Measurements from ENCODE around the gene RNASET2. TPM values are rescaled to one million over a fixed set of nuclear protein-coding genes. Genes with fewer than 3 reads are reported as not detected.

Gene RNASET2
- total RNA-seq, 1 donor = 16.8 TPM

DNA sequence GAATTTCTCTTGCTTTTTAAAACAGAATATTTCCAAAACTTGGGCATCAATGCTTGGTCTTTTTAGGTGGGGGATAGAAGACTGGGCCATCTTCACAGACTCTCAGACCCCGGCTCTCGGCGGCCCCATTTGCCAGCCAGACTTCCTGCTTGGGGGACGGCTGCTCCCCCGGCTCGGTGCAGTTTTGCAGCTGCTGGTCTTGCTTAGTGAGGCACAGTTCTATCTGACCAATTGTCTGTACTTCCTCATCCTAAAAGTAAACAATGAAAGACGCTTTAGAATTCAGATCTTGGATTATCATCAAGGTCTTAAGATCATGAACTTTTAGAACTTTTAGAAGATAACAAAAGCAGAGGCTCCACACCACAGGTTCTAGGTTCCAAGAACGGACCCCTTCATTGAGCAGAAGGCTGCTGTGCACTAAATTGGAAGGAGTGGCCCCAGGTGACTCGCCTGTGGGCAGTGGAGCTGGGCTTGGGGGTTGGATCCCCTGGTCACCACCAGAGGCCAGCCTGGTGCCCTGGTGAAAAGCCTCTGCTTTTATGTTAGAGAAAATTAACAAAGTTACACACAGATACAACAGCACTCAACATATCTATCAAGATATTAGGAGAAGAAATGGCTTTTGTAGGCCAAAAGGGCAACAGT lies 26.7 kb downstream of the RNASET2 start:
- DNase-seq (ENCODE audit: low read depth) = no peak
- H3K4me3 ChIP-seq (ENCODE audit: low read depth, low read length) = no peak overlapping the region
- TF ChIP-seq, protein P1, sequence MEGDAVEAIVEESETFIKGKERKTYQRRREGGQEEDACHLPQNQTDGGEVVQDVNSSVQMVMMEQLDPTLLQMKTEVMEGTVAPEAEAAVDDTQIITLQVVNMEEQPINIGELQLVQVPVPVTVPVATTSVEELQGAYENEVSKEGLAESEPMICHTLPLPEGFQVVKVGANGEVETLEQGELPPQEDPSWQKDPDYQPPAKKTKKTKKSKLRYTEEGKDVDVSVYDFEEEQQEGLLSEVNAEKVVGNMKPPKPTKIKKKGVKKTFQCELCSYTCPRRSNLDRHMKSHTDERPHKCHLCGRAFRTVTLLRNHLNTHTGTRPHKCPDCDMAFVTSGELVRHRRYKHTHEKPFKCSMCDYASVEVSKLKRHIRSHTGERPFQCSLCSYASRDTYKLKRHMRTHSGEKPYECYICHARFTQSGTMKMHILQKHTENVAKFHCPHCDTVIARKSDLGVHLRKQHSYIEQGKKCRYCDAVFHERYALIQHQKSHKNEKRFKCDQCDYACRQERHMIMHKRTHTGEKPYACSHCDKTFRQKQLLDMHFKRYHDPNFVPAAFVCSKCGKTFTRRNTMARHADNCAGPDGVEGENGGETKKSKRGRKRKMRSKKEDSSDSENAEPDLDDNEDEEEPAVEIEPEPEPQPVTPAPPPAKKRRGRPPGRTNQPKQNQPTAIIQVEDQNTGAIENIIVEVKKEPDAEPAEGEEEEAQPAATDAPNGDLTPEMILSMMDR (IDR thresholded peaks at IDR 0.05; ENCODE audit: insufficient read depth, low read length) = no peak

DNA sequence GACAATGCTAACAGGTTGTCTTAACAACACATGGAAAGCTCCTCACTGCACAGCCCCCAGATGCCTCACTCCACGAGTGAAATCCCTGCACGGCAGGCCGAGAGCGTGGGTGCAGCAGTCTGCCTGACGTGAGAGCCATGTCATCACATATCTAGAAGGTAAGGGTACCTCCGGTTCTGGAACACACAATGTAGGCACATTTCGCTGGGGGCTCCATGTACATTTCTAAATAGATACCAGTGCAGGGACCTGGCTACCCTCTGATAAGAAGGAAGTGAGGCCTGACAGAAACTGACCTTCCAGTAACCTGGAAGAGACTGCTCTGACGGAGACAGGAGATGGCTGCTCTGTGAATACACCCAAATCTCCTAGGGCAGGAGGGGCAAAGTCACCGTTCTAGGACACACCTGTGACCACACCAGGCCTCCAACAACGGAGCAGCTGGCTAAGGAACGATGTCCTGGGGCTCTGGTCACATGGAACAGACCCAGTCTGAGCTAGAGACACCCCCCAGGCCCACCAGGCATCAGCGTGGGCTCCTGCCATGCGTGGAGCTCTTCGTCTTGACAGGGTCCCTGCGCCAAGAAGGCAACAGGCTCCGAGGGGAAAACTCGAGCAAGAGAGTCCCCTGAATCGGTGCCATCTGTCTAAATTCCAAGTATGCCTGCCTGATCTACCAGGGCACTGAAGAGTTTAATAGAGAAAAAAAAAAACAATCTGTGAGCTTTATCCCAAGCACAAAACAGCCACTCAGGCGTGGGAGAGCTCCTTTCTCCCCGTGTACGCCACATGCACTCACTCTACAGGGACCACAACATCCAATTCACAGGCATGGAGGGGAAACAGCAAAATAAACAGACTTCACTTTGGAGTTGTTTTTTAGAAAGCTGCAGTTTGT lies 27.5 kb downstream of the RNASET2 start:
- no peak overlapping the region for H3K4me3 ChIP-seq (ENCODE audit: low read depth, low read length)
- TF ChIP-seq, protein P1 (IDR thresholded peaks at IDR 0.05; ENCODE audit: insufficient read depth, low read length) = no peak
- DNase-seq (ENCODE audit: low read depth) = no peak

DNA sequence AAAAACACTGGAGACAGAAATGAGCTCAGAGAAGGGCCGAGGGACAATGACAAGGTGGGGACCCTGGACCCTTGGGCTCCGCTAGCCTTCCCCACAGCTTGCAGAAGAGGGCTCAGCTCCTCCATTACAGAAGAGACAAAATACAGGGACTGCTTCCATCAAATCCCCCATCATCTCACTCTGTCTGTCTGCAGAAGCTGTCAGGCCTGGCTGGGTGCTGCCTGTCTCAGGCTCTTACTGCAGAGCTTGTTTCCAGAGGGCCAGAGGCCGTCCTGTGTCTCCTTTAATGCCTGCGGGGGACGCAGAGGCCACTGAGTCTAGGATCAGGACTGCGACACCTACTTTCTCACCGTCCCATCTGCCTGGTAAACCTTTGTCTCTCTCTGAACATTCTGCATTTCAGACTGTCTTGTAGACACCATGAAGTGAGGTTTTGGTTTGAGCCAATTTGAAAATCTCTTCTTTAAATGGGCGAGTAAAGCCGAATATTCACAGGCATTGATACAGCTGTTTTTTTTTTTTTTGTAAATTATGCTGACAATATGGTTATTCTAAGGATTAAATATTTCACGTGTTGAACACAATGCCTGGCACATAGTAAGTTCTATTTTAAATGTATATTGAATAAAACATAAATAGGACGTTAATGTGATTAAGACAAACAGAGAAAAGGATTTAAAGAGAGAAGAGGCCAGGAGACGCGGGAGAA lies 28.3 kb downstream of the RNASET2 start:
- DNase-seq (ENCODE audit: low read depth) = no peak
- TF ChIP-seq, protein P1 (IDR thresholded peaks at IDR 0.05; ENCODE audit: insufficient read depth, low read length) = no peak
- H3K4me3 ChIP-seq (ENCODE audit: low read depth, low read length) = no peak overlapping the region

DNA sequence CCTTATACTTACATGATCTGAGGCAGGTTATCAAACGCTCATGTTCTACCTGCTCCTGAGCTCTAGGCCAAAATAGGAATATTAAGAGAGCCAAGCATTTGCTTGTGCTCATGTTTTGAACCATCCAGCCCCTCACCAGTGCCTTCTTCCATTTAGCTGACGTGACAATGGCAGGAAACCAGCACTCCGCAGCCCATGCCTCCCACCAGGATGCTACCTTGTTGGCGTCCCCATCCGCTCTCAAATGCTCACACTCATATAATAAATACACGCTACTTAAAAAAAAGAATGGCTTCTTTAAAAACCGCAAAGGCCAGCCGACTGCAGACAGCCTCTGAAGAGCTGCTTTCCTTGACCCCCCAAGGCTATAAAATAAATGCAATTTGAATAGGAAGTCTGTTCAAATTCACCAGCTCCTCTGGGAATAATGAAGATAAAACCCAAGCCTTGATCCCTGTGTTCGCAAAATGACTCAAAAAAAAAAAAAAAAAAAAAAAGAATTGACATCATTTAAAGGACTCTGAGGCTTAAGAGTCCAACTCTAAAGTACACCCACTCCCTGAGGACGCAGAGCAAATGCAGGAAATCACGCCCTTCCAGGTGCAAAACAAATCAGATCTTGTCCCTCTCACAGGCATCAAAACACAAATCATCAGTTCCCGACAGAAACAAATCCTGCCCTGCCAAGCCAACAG lies 29.0 kb downstream of the RNASET2 start:
- TF ChIP-seq, protein P1 (IDR thresholded peaks at IDR 0.05; ENCODE audit: insufficient read depth, low read length) = no peak
- no peak for DNase-seq (ENCODE audit: low read depth)
- H3K4me3 ChIP-seq (ENCODE audit: low read depth, low read length) = no peak overlapping the region

DNA sequence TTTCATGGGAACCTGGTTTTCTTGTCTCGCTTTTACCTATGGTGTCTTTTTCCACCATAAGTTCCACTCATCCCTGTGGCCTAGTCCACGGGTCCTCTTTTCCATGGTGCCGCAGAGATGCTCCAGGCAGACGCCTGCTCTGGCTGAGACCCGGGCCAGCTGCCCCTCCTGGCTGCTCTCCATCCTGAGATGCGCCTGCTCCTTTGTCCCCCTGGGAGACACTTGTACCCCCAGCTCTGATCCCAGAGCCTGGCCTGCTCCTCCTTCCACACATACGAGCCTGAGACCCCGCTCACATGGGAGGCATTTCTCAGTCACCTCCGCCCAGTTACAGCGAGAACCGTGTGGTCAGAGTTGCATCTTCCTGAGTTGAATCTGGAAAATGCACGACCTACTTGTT lies 29.6 kb downstream of the RNASET2 start:
- H3K4me3 ChIP-seq (ENCODE audit: low read depth, low read length) = no peak overlapping the region
- TF ChIP-seq, protein P1 (IDR thresholded peaks at IDR 0.05; ENCODE audit: insufficient read depth, low read length) = no peak
- DNase-seq (ENCODE audit: low read depth) = no peak
